Fibroblast of mammary gland (primary cell): ENCODE results near the gene SYNC.
"Not testable (repeated sequence)": the region's sequence is repeated elsewhere in the genome, so short reads cannot be mapped to it uniquely, and the experiment has no call there.

Experiments used
- DNase-seq: peaks from one replicate; pipeline ENCODE4 v3.0.0-alpha.2; 2010; ENCODE audit warnings: low read depth
- H3K4me3 ChIP-seq: 2 replicates; pipeline ENCODE4 v1.5.1; 2011; ENCODE audit warnings: low read depth, mild to moderate bottlenecking, low read length, moderate library complexity; ENCODE audit not compliant: control insufficient read depth
- TF ChIP-seq, protein P1 (sequence below): conservative IDR thresholded peaks from 2 replicates; pipeline ENCODE4 v1.5.1; 2011; ENCODE audit warnings: low read depth, low read length, inconsistent platforms; ENCODE audit not compliant: control insufficient read depth, insufficient read depth

Gene SYNC

DNA sequence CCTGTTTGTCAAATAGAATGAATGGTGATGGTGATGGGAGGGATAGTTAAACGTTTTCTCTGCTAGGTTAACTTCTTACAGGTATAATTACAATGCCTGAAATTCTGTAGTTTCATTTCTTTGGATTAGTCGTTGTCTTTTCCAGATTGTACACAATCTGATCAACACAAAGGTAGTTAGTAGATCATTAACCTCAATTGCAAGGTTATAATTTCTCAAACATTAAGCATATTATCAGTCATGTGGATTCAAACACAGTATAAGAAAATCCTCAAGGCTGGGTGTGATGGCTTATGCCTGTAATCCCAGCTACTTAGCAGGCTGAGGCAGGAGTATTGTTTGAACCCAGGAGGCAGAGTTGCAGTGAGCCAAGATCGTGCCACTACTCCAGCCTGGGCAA lies 20.6 kb downstream of the SYNC start:
- DNase-seq, result no peak
- TF ChIP-seq, protein P1, sequence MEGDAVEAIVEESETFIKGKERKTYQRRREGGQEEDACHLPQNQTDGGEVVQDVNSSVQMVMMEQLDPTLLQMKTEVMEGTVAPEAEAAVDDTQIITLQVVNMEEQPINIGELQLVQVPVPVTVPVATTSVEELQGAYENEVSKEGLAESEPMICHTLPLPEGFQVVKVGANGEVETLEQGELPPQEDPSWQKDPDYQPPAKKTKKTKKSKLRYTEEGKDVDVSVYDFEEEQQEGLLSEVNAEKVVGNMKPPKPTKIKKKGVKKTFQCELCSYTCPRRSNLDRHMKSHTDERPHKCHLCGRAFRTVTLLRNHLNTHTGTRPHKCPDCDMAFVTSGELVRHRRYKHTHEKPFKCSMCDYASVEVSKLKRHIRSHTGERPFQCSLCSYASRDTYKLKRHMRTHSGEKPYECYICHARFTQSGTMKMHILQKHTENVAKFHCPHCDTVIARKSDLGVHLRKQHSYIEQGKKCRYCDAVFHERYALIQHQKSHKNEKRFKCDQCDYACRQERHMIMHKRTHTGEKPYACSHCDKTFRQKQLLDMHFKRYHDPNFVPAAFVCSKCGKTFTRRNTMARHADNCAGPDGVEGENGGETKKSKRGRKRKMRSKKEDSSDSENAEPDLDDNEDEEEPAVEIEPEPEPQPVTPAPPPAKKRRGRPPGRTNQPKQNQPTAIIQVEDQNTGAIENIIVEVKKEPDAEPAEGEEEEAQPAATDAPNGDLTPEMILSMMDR, result no peak

DNA sequence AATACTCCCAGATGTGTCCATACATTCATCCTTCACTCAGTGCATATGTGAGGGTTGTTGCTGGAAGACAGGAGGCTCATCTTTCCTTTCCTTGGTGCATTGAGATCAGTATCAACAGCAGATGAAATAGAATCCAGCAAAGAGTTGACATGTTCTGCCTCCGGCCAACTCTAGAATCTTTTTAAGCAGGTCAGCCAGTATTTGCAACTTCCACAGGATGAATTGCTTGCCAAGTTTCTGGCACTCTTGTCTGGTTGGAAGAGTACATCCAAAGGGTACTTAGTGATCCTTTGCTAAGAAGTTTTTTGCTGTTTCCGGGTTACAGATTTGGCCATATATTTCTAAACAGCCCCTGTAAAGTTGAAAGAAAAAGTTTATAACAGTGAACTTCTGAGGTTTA lies 21.1 kb downstream of the SYNC start:
- DNase-seq, result no peak
- TF ChIP-seq, protein P1, result no peak
- no peak overlapping the region for H3K4me3 ChIP-seq

More for the DNA sequence above, 20.6 kb downstream of the SYNC start:
- no peak overlapping the region for H3K4me3 ChIP-seq

DNA sequence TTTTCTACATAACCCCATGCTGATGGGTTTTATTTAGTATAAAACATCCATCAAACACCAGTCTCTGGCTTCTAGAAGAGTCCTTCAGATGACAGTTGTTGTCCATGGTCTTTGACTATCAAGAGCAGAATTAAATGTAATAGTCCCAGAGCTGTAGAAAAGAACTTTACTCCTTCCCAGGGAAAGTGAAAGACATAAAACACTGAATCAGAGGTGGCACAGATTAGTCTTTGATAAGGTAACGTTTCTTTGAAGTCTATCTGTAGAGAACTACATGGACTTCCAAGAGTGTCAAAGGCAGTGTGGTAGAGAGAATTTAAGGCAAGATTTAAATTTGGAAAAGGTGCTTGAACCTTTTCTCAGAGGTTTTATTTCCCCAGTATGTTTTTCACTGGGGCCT lies 21.9 kb downstream of the SYNC start:
- TF ChIP-seq, protein P1, result no peak
- no peak for DNase-seq
- no peak overlapping the region for H3K4me3 ChIP-seq

DNA sequence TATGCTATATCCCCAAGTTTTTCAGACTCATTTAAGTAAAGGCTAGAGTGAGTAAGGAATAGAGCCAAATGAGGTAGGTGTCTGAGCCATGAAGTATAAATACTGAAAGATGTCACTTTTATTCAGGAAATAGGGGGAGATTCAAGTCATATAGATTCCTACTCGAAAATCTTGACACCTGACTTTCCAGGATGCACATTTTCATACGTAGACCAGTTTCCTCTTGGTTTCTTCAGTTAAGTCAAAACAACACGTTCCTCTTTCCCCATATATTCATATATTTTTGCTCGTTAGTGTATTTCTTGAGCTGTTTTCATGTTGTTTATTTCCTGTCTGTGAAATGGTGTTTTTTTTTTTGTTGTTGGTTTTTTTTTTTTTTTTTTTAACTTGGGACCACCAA lies 22.6 kb downstream of the SYNC start:
- DNase-seq, H3K4me3 ChIP-seq: not testable (repeated sequence)

DNA sequence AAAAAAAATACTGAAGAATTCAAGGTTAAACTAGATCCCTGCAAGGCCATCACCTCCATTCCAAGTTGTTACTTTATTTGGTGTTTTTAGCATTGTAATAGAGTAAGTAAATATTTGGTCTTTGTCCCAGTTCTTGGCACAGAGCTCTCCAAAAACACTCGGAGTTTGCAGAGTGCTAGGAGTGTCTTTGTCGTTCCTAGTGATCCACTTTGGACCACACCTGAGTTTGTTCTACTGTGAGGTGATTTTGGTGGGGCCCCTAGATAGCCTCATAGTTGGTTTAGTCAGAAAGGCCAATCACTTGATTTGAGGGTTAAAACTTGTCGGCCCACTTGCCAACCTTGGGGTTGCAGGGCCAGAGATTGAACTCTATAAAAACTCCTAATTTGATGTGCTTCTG lies 25.6 kb downstream of the SYNC start:
- TF ChIP-seq, protein P1, result no peak
- no peak for DNase-seq
- H3K4me3 ChIP-seq, result no peak overlapping the region

DNA sequence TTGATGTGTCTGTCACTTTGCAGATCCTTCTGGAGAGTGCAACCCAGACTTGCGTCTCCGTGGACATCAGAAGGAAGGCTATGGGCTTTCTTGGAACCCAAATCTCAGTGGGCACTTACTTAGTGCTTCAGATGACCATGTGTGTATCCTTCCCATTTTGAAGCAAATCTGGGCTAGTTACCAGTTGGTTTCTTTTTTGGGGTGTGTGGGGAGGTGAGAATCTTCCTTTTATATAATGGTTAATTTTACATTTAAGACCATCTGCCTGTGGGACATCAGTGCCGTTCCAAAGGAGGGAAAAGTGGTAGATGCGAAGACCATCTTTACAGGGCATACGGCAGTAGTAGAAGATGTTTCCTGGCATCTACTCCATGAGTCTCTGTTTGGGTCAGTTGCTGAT lies 33.9 kb downstream of the SYNC start:
- DNase-seq, H3K4me3 ChIP-seq: not testable (repeated sequence)

DNA sequence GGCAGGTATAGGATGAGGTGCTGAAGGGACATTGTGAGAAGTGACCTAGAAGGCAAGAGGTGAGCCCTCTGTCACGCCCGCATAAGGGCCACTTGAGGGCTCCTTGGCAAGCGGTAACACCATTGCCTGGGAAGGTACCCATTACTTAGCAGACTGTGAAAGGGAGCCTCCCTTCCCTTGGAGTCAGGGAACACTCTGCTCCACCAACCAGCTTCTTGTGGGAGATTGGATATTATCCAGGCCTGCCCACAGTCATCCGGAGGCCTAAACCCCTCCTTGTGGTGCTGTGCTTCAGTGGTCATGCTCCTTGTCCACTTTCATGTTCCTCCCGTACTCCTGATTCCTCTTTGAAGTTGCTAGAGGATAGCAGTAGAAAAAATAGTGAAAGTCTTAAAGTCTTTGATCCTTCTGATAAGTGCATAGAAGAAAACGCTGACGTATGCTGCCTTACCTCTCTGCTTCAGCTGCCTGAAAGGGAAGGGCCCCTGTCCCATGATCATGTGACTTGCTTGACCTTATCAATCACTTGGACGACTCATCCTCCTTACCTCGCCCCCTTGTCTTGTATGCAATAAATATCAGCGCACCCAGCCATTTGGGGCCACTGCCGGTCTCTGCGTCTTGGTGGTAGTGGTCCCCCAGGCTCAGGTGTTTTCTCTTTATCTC lies 35.5 kb downstream of the SYNC start:
- H3K4me3 ChIP-seq, result no peak overlapping the region
- TF ChIP-seq, protein P1, result no peak
- peak; percentile 20 for DNase-seq

DNA sequence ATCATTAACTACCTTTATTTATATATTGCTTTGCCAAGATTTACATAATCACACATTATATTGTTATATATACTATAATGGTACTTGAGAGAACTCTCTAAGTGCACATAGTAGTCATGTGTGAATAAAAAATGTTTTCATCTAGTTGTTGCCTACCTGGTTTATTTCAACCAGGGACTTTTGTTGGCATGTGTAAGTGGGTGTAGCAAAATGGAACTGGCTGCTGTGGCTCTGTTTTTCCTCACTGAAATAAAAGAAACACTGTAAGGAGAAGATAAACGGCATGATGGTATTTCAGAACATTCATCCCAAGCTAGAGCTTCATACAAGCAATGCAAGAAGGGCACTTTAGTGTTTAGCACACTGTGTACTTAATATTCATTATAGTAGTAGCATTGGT lies 36.7 kb downstream of the SYNC start:
- no peak overlapping the region for H3K4me3 ChIP-seq
- TF ChIP-seq, protein P1, result no peak
- no peak for DNase-seq
